ENCODE results near the gene PTK6. TPM values are rescaled to one million over a fixed set of nuclear protein-coding genes. Genes with fewer than 3 reads are reported as not detected.

The PTK6 gene
- total RNA-seq, 2 donors from 2014 or later, result 0.56 TPM; not detected in 1

GRCh38 chr20:63499338-63499969 lies 37.7 kb downstream of the PTK6 start:
- Histone ChIP-seq H3K36me3 (no peaks in the 10 kb centered on the region), H3K9me3 (no peaks in the 10 kb centered on the region), H3K27me3 (replicated peaks; ENCODE audit: insufficient read depth) (no peaks in the 10 kb centered on the region), H3K4me3 (peak overlapping the region; percentile 65), H3K4me1 (ENCODE audit: control insufficient read depth in 1 of 2, low read depth in 2 of 2) (peaks cover 5 to 24% of the 10 kb centered on the region in 2 donors), H3K27ac (no peak overlapping the region)
- DNase-seq (ENCODE audit: low spot score) (no peak), ATAC-seq (ENCODE audit: insufficient number of reproducible peaks, low FRiP score, low read depth) (no peak)
- TF ChIP-seq CTCF (IDR thresholded peaks at IDR 0.05), result no peak

GRCh38 chr20:63498960-63499337 lies 38.2 kb downstream of the PTK6 start, which contains the start of gene EEF1A2:
Gene EEF1A2 (minus strand): TSS chr20:63499083. CDS start chr20:63497763, 1,320 bp downstream.
- H3K27me3 ChIP-seq (replicated peaks; ENCODE audit: insufficient read depth), result no peaks in the 10 kb centered on the region
- no peaks in the 10 kb centered on the region for H3K36me3 ChIP-seq
- peaks cover 5 to 24% of the 10 kb centered on the region in 2 donors for H3K4me1 ChIP-seq (ENCODE audit: control insufficient read depth in 1 of 2, low read depth in 2 of 2)
- TF ChIP-seq CTCF (IDR thresholded peaks at IDR 0.05), result no peak
- DNase-seq (ENCODE audit: low spot score), result no peak
- no peak within 1 kb of the TSS for H3K27ac ChIP-seq
- no peak for ATAC-seq (ENCODE audit: insufficient number of reproducible peaks, low FRiP score, low read depth)
- no peaks in the 10 kb centered on the region for H3K9me3 ChIP-seq
- peak within 1 kb of the TSS; percentile 65 for H3K4me3 ChIP-seq

- Histone ChIP-seq H3K9me3 (no peaks in the 10 kb centered on the region), H3K27me3 (replicated peaks; ENCODE audit: insufficient read depth) (no peaks in the 10 kb centered on the region), H3K4me1 (ENCODE audit: control insufficient read depth in 1 of 2, low read depth in 2 of 2) (peaks cover 5 to 24% of the 10 kb centered on the region in 2 donors), H3K4me3 (peak overlapping the region; percentile 65), H3K36me3 (no peaks in the 10 kb centered on the region), H3K27ac (no peak overlapping the region)
- ATAC-seq (ENCODE audit: insufficient number of reproducible peaks, low FRiP score, low read depth) (no peak), DNase-seq (ENCODE audit: low spot score) (no peak)
- no peak for TF ChIP-seq CTCF (IDR thresholded peaks at IDR 0.05)
These were observed 38.9 kb downstream of the PTK6 start for GRCh38 chr20:63497946-63498935.

- DNase-seq (ENCODE audit: low spot score) (no peak), ATAC-seq (ENCODE audit: insufficient number of reproducible peaks, low FRiP score, low read depth) (no peak)
- Histone ChIP-seq H3K4me1 (ENCODE audit: control insufficient read depth in 1 of 2, low read depth in 2 of 2) (peaks cover 5 to 24% of the 10 kb centered on the region in 2 donors), H3K4me3 (no peak overlapping the region), H3K27me3 (replicated peaks; ENCODE audit: insufficient read depth) (no peaks in the 10 kb centered on the region), H3K27ac (no peak overlapping the region), H3K36me3 (no peaks in the 10 kb centered on the region), H3K9me3 (no peaks in the 10 kb centered on the region)
- TF ChIP-seq CTCF (IDR thresholded peaks at IDR 0.05), result no peak
These were observed 39.8 kb downstream of the PTK6 start for GRCh38 chr20:63497138-63497945.
